Measurements from ENCODE around the gene NET1. TPM values are rescaled to one million over a fixed set of nuclear protein-coding genes. Genes with fewer than 3 reads are reported as not detected.

NET1 gene
- total and polyA plus RNA-seq, 11 donors: 5.6 to 29.5 (median 14.7) TPM

DNA sequence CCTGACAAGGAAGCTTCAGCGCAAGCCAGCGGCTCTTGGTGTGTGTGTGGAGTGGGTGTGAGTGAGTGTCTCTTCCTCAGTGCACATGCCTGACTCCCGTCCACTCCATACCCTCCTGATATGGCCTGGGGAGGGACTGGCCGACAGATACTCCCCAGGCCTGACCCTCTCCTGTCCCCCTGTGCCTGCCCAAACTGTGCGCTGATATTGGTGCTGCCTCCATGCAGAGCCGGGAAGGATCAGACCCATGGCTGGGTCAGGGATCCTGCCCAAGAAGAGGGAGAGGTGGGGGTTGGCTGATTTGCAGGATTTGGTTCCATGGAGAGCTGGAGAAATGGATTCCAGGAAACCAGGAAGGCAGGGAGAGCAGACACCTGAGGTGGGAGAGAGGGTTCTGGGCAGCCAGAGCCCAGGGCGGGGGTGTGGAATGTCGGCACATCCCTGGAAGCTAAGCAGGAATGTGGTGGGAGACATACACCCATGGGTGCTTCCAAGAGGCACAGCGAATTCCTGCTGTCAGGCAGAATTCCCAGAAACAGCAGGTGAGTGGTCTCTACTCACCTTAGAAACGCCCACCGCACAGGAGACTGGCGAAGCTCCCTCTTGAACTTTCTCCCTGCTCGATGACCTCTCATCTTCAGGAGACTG is 80.7 kb downstream of the NET1 start:
- intact Hi-C loops (cut with DNase I): no loop called here
- Histone ChIP-seq H3K4me1 (no peaks in the 10 kb centered on the region), H3K27me3 (no peaks in the 10 kb centered on the region), H3K9me3 (peaks cover 0 to 9% (median 0%) of the 10 kb centered on the region in 12 donors), H3K36me3 (no peaks in the 10 kb centered on the region), H3K27ac (no peak overlapping the region), H3K4me3 (no peak overlapping the region)
- no peak for TF ChIP-seq POLR2A (IDR thresholded peaks at IDR 0.05)
- TF ChIP-seq, protein P1, sequence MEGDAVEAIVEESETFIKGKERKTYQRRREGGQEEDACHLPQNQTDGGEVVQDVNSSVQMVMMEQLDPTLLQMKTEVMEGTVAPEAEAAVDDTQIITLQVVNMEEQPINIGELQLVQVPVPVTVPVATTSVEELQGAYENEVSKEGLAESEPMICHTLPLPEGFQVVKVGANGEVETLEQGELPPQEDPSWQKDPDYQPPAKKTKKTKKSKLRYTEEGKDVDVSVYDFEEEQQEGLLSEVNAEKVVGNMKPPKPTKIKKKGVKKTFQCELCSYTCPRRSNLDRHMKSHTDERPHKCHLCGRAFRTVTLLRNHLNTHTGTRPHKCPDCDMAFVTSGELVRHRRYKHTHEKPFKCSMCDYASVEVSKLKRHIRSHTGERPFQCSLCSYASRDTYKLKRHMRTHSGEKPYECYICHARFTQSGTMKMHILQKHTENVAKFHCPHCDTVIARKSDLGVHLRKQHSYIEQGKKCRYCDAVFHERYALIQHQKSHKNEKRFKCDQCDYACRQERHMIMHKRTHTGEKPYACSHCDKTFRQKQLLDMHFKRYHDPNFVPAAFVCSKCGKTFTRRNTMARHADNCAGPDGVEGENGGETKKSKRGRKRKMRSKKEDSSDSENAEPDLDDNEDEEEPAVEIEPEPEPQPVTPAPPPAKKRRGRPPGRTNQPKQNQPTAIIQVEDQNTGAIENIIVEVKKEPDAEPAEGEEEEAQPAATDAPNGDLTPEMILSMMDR (IDR thresholded peaks at IDR 0.05): no peak
- 92 to 94% (median 93%) methylated on average over 9 to 13 of the region's 13 CpGs for WGBS, 4 donors
- no peak for DNase-seq
- ATAC-seq: no peak

DNA sequence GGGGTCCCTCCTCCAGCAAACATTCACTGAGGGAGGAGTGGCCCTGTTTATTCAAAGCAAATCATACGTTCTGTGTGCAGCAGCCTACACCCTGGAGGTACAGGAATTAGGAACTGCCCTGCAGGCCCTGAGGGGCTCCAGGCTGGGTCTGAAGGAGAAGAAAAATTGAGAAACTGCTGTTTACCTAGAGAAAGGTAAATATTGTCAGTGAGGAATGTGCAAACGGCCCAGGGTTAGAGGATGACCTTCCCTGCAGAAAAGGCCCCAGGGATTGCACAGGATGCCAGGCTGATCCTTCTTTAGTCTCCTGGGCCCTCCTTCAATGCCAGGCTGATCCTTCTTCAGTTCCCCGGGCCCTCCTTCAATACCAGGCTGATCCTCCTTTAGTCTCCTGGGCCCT is 81.3 kb downstream of the NET1 start:
- Histone ChIP-seq H3K27ac (no peak overlapping the region), H3K9me3 (peaks cover 0 to 9% (median 0%) of the 10 kb centered on the region in 12 donors), H3K27me3 (no peaks in the 10 kb centered on the region), H3K36me3 (no peaks in the 10 kb centered on the region), H3K4me3 (no peak overlapping the region), H3K4me1 (no peaks in the 10 kb centered on the region)
- ATAC-seq (no peak), DNase-seq (no peak)
- intact Hi-C loops (cut with DNase I): no loop called here
- TF ChIP-seq POLR2A (IDR thresholded peaks at IDR 0.05): no peak
- TF ChIP-seq, protein P1 (IDR thresholded peaks at IDR 0.05): no peak
- 82 to 85% (median 84%) methylated on average over 3 of the region's 3 CpGs for WGBS, 4 donors

DNA sequence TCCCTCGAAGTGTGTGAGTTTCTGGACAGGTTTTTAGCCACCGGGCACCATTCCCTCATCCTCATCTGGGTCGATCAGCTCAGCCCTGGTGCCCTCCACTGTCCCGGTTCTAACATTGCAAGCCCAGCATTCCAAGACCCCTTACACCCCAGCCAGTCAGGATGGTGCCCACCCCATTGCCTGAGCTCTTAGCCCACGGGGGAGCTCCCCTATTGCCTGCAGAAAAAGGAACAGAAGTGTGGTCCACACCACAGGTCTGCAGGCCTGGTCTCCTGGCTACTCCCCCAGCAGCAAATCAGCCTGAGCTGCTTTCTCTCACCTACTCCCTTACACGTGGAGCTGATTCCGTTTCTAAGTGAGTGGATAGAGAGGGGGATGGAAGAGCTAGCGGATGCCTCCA is 82.3 kb downstream of the NET1 start:
- H3K4me1 ChIP-seq: no peaks in the 10 kb centered on the region
- no peak overlapping the region for H3K4me3 ChIP-seq
- H3K9me3 ChIP-seq: peaks cover 0 to 9% (median 0%) of the 10 kb centered on the region in 12 donors
- H3K27ac ChIP-seq: no peak overlapping the region
- H3K27me3 ChIP-seq: no peaks in the 10 kb centered on the region
- DNase-seq (no peak), ATAC-seq (no peak)
- H3K36me3 ChIP-seq: no peaks in the 10 kb centered on the region
- WGBS, 4 donors: 84 to 91% (median 87%) methylated on average over 8 of the region's 8 CpGs
- no peak for TF ChIP-seq POLR2A (IDR thresholded peaks at IDR 0.05)
- TF ChIP-seq, protein P1 (IDR thresholded peaks at IDR 0.05): no peak
- intact Hi-C loops (cut with DNase I): no loop called here

DNA sequence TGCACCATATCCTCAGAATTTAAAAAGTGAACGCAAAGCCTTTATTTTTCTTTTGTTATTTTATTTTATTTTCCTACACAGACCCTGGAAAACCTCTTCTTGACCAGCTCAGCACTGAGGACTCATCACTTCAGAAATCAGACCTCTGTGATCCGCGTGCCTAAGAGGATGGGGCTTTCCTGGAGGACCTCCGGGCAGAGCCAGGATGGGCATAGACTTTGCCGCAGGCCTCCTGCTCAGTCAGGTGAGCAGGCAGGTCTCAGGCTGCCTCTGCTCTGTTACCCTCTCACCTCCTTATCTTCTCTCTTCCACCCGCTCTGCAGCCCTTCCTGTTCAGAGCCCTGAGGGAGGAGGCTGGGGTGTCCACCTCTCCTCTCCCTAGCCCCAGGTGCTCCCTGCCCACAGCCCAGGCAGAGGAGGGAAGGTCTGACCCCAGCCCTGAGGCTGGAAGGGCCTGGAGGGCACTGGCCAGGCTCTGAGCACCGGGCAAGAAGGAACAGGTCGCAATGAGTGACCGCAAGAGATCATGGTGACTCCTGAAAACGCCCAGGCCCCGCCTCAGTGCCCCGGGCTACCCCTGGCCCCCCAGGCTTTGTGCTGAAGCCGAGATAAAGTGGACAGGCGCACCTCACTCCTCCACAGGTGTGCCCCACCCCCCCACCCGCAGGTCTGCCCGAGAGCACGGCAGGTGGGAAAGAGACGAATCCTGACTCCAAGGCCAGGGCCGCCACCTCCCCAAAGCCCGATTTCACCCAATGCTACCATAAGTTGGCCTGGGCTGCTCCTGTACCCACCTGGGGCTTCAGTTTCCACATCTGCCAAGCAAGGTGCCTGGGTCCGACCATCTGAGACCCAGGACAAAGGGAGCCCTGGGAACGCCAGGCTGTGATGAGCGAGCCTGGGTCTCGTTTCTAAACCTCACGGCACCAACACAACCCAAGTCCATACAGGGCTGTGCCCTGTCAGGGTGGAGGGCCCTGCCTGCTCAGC is 84.2 kb downstream of the NET1 start:
- no peak for DNase-seq
- Histone ChIP-seq H3K36me3 (no peaks in the 10 kb centered on the region), H3K27me3 (no peaks in the 10 kb centered on the region), H3K9me3 (peaks cover 0 to 9% (median 0%) of the 10 kb centered on the region in 12 donors), H3K4me1 (no peaks in the 10 kb centered on the region), H3K27ac (no peak overlapping the region), H3K4me3 (no peak overlapping the region)
- intact Hi-C loops (cut with DNase I): no loop called here
- TF ChIP-seq, protein P1 (IDR thresholded peaks at IDR 0.05): no peak
- no peak for TF ChIP-seq POLR2A (IDR thresholded peaks at IDR 0.05)
- ATAC-seq: no peak
- WGBS, 4 donors: 88 to 90% (median 89%) methylated on average over 13 to 25 of the region's 25 CpGs

Measured in heart left ventricle (tissue), 16 donors.